Measurements from ENCODE around the gene EMILIN1.

DNA sequence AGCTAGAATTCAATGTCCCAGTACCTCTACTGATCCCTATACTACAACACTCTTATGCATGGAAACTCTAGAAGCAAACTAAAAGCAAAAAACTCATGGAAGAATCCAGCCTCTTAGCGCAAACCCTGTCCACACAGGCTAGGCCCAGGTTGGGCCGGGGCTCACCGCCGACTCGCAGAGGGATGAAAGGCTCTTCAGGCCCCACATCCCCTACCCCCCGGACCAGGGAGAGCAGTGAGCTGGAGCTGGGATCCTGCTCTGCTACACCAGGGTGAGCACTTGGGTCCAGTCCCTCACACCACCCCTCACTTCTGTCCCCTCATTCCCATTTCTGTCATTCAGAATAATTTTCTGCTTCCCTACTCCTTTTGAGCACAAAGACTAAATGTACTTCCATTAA is 9.0 kb upstream of the EMILIN1 start:
- TF ChIP-seq, protein P1, sequence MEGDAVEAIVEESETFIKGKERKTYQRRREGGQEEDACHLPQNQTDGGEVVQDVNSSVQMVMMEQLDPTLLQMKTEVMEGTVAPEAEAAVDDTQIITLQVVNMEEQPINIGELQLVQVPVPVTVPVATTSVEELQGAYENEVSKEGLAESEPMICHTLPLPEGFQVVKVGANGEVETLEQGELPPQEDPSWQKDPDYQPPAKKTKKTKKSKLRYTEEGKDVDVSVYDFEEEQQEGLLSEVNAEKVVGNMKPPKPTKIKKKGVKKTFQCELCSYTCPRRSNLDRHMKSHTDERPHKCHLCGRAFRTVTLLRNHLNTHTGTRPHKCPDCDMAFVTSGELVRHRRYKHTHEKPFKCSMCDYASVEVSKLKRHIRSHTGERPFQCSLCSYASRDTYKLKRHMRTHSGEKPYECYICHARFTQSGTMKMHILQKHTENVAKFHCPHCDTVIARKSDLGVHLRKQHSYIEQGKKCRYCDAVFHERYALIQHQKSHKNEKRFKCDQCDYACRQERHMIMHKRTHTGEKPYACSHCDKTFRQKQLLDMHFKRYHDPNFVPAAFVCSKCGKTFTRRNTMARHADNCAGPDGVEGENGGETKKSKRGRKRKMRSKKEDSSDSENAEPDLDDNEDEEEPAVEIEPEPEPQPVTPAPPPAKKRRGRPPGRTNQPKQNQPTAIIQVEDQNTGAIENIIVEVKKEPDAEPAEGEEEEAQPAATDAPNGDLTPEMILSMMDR (IDR thresholded peaks at IDR 0.05), result no peak
- no peak for TF ChIP-seq EZH2 (IDR thresholded peaks at IDR 0.05; ENCODE audit: borderline replicate concordance, insufficient read depth, low read depth, low read length, poor library complexity, severe bottlenecking)
